Type B pancreatic cell (in vitro differentiated cells): Measurements from ENCODE around the gene CA7. TPM values are rescaled to one million over a fixed set of nuclear protein-coding genes. Genes with fewer than 3 reads are reported as not detected.
A peak's percentile ranks its signal among the peaks of the same experiment; 100 is the strongest.

Experiments
- DNase-seq: peaks from one replicate; pipeline ENCODE4 v3.0.0; 2021; ENCODE audit warnings: mixed read lengths; ENCODE audit not compliant: unreplicated experiment; ENCODE audit errors: extremely low spot score
- H3K27ac Mint-ChIP-seq: 2 replicates; pipeline ENCODE4 v1.8.0; 2021; ENCODE audit warnings: mild to moderate bottlenecking, mixed read lengths
- H3K27me3 Mint-ChIP-seq: 2 replicates; pipeline ENCODE4 v1.8.0; 2021; ENCODE audit warnings: mixed read lengths
- H3K36me3 Mint-ChIP-seq: 2 replicates; pipeline ENCODE4 v1.8.0; 2021; ENCODE audit warnings: mixed read lengths
- H3K4me1 Mint-ChIP-seq: one replicate; pipeline ENCODE4 v1.8.0; 2021; ENCODE audit warnings: mixed read lengths; ENCODE audit not compliant: unreplicated experiment
- H3K4me3 Mint-ChIP-seq: 2 replicates; pipeline ENCODE4 v1.8.0; 2021; ENCODE audit warnings: mild to moderate bottlenecking, mixed read lengths
- H3K9me3 Mint-ChIP-seq: 2 replicates; pipeline ENCODE4 v1.8.0; 2021; ENCODE audit warnings: mixed read lengths
- CTCF ChIP-seq: fragments of 200-600 bp; sonication (generic); conservative IDR thresholded peaks from 2 replicates; pipeline ENCODE4 v1.5.0; 2021; ENCODE audit warnings: antibody characterized with exemption, mild to moderate bottlenecking
- total RNA-seq: library from RNA; stranded (reverse); gene quantifications from 2 replicates; pipeline ENCODE4 v1.2.1, GENCODE V29; 2021; ENCODE audit warnings: low replicate concordance

CA7 gene
- total RNA-seq, 1 donor from 2014 or later: 0.70 TPM

- H3K27ac Mint-ChIP-seq: no peak overlapping the region
- peaks cover 77% of the 10 kb centered on the region for H3K27me3 Mint-ChIP-seq
- no peaks in the 10 kb centered on the region for H3K36me3 Mint-ChIP-seq
- peaks cover 6% of the 10 kb centered on the region for H3K9me3 Mint-ChIP-seq
- no peak for TF ChIP-seq CTCF
- H3K4me1 Mint-ChIP-seq: peaks cover 7% of the 10 kb centered on the region
- no peak overlapping the region for H3K4me3 Mint-ChIP-seq
- no peak for DNase-seq
Measured at GRCh38 chr16:66841366-66841765, 2.8 kb upstream of the CA7 start.

GRCh38 chr16:66842765-66843164 is 1.4 kb upstream of the CA7 start:
- Mint-ChIP-seq H3K27me3 (peaks cover 86% of the 10 kb centered on the region), H3K36me3 (no peaks in the 10 kb centered on the region), H3K27ac (no peak overlapping the region), H3K4me3 (peak overlapping the region; percentile 47), H3K9me3 (peaks cover 6% of the 10 kb centered on the region), H3K4me1 (peaks cover 7% of the 10 kb centered on the region)
- TF ChIP-seq CTCF: no peak
- no peak for DNase-seq

- Mint-ChIP-seq H3K4me1 (peaks cover 7% of the 10 kb centered on the region), H3K9me3 (peaks cover 5% of the 10 kb centered on the region), H3K27me3 (peaks cover 88% of the 10 kb centered on the region), H3K27ac (no peak overlapping the region), H3K36me3 (no peaks in the 10 kb centered on the region), H3K4me3 (peak overlapping the region; percentile 83)
- no peak for DNase-seq
- TF ChIP-seq CTCF: no peak
Measured at GRCh38 chr16:66843191-66843590, 1.0 kb upstream of the CA7 start.

- Mint-ChIP-seq H3K36me3 (no peaks in the 10 kb centered on the region), H3K4me3 (peak overlapping the region; percentile 83), H3K4me1 (peaks cover 7% of the 10 kb centered on the region), H3K27ac (no peak overlapping the region), H3K27me3 (peaks cover 84% of the 10 kb centered on the region), H3K9me3 (no peaks in the 10 kb centered on the region)
- no peak for DNase-seq
- TF ChIP-seq CTCF: no peak
Measured at GRCh38 chr16:66844009-66844341, 239 bp upstream of the CA7 start.

- Mint-ChIP-seq H3K4me3 (peak overlapping the region; percentile 45), H3K27ac (no peak overlapping the region), H3K36me3 (no peaks in the 10 kb centered on the region), H3K4me1 (peaks cover 7% of the 10 kb centered on the region), H3K9me3 (no peaks in the 10 kb centered on the region), H3K27me3 (peaks cover 77% of the 10 kb centered on the region)
- DNase-seq: no peak
- no peak for TF ChIP-seq CTCF
Measured at GRCh38 chr16:66845080-66845410, 831 bp downstream of the CA7 start.

- Mint-ChIP-seq H3K27ac (no peak overlapping the region), H3K27me3 (peaks cover 75% of the 10 kb centered on the region), H3K4me3 (peak overlapping the region; percentile 70)
Measured at GRCh38 chr16:66845791-66846221, 1.6 kb downstream of the CA7 start.

More at GRCh38 chr16:66845791-66846221, 1.6 kb downstream of the CA7 start:
- TF ChIP-seq CTCF: no peak
- H3K36me3 Mint-ChIP-seq: no peaks in the 10 kb centered on the region
- no peak for DNase-seq
- H3K9me3 Mint-ChIP-seq: no peaks in the 10 kb centered on the region
- H3K4me1 Mint-ChIP-seq: peaks cover 7% of the 10 kb centered on the region
